NB4 (cell line): ENCODE measurements around the gene MOB3B.
A peak's percentile ranks its signal among the peaks of the same experiment; 100 is the strongest.

Experiments
- DNase-seq: peaks from one replicate; pipeline ENCODE4 v3.0.0; 2010; ENCODE audit warnings: low read depth
- H3K4me3 ChIP-seq: one replicate; pipeline ENCODE4 v1.5.1; 2011; ENCODE audit warnings: mild to moderate bottlenecking, low read depth, low read length, moderate library complexity
- CTCF ChIP-seq: IDR thresholded peaks from one replicate; pipeline ENCODE4 v1.5.1; 2012; ENCODE audit warnings: low read depth, low read length
- MYC ChIP-seq: IDR thresholded peaks from 2 replicates; pipeline ENCODE4 v1.6.1; 2011; ENCODE audit warnings: low read depth, low read length
- POLR2A ChIP-seq: IDR thresholded peaks from 2 replicates; pipeline ENCODE4 v1.6.1; 2011; ENCODE audit warnings: mild to moderate bottlenecking; ENCODE audit not compliant: insufficient read length; ENCODE audit errors: extremely low read depth
- TF ChIP-seq, protein P1 (sequence below): IDR thresholded peaks from 2 replicates; pipeline ENCODE4 v1.6.1; 2011; ENCODE audit warnings: low read depth, low read length

Gene MOB3B

DNA sequence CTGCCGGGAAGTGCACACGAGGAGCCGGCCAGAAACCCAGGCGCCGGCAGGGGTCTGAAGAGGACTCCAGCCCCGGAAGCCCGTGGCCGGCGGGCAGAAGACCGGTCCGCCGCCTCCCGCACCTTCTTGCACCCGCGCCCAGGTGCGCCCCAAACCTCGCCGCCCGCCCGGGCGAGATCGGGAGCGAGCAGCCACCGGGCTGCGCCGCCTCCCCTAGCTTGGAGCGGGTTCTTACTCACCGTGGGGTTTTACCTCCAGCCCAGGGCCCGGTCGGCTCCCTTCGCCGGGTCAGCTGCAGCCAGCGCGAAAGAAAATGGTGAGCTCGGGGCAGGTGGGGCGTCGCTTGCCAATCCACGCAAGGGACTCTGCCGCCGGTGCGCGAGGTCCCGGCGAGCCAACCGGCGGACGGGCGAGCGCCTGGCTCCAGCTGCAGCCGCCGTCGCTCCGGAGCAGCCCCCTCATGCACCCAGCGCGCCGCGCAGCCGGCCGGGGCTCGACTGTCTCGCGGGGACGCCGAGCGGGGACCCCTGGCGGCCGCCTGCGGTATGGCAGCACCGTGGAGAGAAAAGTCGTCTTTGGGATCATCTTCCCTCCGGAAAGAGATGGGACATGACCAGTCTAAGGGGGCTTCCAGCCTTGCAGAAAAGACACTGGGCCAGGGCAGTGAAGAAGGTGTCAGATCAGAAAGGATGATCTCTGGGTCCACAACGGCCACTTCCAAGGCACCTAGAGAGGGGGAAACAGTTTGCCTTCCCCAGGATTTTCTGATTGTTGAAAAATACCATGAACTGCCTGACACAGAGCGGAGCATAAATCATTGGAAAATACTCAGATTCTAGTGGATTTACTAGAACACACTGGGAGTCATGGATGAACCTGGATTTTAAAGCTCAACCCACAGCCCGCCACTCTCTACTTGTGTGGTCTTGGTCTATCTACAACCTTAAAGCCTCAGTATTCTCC, at the start of gene MOB3B:
Gene MOB3B (minus strand): TSS at position 499 of the 963 bp plus-strand sequence. CDS start 74,264 bp downstream, outside the sequence.
- TF ChIP-seq CTCF, result peak; percentile 97
- TF ChIP-seq, protein P1, sequence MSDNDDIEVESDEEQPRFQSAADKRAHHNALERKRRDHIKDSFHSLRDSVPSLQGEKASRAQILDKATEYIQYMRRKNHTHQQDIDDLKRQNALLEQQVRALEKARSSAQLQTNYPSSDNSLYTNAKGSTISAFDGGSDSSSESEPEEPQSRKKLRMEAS, result no peak; the same call in 1 of the 2 replicates
- H3K4me3 ChIP-seq, result no peak within 1 kb of the TSS
- DNase-seq, result peak; percentile 78

DNA sequence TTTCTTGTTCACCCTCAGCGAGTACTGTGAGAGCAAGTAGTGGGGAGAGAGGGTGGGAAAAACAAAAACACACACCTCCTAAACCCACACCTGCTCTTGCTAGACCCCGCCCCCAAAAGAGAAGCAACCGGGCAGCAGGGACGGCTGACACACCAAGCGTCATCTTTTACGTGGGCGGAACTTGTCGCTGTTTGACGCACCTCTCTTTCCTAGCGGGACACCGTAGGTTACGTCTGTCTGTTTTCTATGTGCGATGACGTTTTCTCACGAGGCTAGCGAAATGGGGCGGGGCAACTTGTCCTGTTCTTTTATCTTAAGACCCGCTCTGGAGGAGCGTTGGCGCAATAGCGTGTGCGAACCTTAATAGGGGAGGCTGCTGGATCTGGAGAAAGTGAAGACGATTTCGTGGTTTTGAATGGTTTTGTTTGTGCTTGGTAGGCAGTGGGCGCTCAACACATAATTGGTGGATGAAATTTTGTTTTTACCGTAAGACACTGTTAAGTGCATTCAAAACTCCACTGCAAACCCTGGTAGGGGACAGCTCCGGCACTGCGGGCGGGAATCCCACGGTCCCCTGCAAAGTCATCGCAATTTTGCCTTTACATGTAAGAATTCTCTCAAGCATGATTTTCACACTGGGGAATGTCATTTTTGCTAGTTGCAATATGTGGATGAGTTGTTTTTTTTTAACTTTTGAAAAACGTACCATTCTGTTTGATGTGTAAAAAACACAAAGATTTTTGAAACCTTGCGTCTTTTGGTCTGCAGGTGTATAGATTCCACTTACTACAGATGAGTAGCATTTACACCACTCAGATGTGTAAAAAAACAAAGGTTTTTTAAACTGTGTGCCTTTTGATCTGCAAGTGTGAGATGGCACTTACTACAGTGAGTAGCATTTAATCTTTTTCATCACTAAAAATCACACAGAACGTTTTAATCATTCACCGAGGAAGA, 44.3 kb upstream of the MOB3B start:
- DNase-seq, result peak; percentile 100
- H3K4me3 ChIP-seq, result peak overlapping the region; percentile 72
- TF ChIP-seq POLR2A, result peak; percentile 47
- TF ChIP-seq, protein P1, result peak; percentile 84; the same call in 1 of the 2 replicates
- peak; percentile 83 for TF ChIP-seq MYC
- no peak for TF ChIP-seq CTCF

DNA sequence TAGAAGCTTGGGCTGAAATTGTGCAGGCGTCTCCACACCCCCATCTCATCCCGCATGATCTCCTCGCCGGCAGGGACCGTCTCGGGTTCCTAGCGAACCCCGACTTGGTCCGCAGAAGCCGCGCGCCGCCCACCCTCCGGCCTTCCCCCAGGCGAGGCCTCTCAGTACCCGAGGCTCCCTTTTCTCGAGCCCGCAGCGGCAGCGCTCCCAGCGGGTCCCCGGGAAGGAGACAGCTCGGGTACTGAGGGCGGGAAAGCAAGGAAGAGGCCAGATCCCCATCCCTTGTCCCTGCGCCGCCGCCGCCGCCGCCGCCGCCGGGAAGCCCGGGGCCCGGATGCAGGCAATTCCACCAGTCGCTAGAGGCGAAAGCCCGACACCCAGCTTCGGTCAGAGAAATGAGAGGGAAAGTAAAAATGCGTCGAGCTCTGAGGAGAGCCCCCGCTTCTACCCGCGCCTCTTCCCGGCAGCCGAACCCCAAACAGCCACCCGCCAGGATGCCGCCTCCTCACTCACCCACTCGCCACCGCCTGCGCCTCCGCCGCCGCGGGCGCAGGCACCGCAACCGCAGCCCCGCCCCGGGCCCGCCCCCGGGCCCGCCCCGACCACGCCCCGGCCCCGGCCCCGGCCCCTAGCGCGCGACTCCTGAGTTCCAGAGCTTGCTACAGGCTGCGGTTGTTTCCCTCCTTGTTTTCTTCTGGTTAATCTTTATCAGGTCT, 43.5 kb upstream of the MOB3B start, which contains the start of gene C9orf72:
Gene C9orf72 (minus strand): TSS at position 564 of the 716 bp plus-strand sequence. CDS start 6,361 bp downstream, outside the sequence.
- H3K4me3 ChIP-seq, result peak within 1 kb of the TSS; percentile 72
- no peak; the same call in 1 of the 2 replicates for TF ChIP-seq MYC
- TF ChIP-seq, protein P1, result no peak
- TF ChIP-seq POLR2A, result peak; percentile 45
- TF ChIP-seq CTCF, result no peak
- DNase-seq, result peak; percentile 80

DNA sequence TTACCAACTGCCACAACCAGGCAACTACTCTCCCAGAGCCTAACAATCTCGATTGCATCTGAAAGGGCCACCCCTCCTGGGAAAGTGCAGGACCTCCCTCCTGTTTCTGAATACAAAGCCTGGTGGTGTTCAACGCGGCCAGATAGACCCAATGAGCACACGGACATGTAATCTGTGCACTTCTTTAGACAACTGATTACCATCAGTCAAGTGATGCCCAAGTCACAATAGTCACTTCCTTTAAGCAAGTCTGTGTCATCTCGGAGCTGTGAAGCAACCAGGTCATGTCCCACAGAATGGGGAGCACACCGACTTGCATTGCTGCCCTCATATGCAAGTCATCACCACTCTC, 42.9 kb upstream of the MOB3B start:
- peak; percentile 87 for DNase-seq
- TF ChIP-seq, protein P1, result peak; percentile 83
- TF ChIP-seq CTCF, result no peak
- TF ChIP-seq POLR2A, result no peak
- peak; percentile 61 for TF ChIP-seq MYC
- peak overlapping the region; percentile 58 for H3K4me3 ChIP-seq

- no peak overlapping the region for H3K4me3 ChIP-seq
- no peak for DNase-seq
- TF ChIP-seq MYC, result no peak
- no peak for TF ChIP-seq POLR2A
- TF ChIP-seq, protein P1, result no peak
- TF ChIP-seq CTCF, result no peak
These were observed 42.4 kb upstream of the MOB3B start for GRCh38 chr9:27572061-27572460.
